Esophagus squamous epithelium (tissue), 5 donors: Measurements from ENCODE around the gene ROPN1L. TPM values are rescaled to one million over a fixed set of nuclear protein-coding genes. Genes with fewer than 3 reads are reported as not detected.

Source experiments
- DNase-seq: peaks from one replicate; lab custom pipeline; 2025; lab: John Stamatoyannopoulos, UW
- H3K27ac ChIP-seq, 4 donors: fragments of 200-600 bp; sonication (generic); one replicate each; pipeline ENCODE4 v1.5.1; 2016 to 2019; ENCODE audit warnings: mild to moderate bottlenecking in 1 of 4
- H3K27me3 ChIP-seq, 4 donors: fragments of 200-600 bp; sonication (generic); 1 replicate in 3 of 4; 2 replicates in 1 of 4; pipeline versions ENCODE4 v1.5.1 to v1.6.0; 2017 to 2021; ENCODE audit warnings: antibody characterized with exemption in 1 of 4
- H3K36me3 ChIP-seq, 3 donors: fragments of 200-600 bp; sonication (generic); one replicate each; pipeline ENCODE4 v1.5.1; 2016 to 2019
- H3K4me1 ChIP-seq, 3 donors: fragments of 200-600 bp; sonication (generic); one replicate each; pipeline ENCODE4 v1.5.1; 2017 to 2019
- H3K4me3 ChIP-seq, 4 donors: fragments of 200-600 bp; sonication (generic); 1 replicate in 3 of 4; 2 replicates in 1 of 4; pipeline ENCODE4 v1.5.1; 2016 to 2019; ENCODE audit warnings: mild to moderate bottlenecking in 2 of 4, moderate library complexity in 1 of 4
- H3K9me3 ChIP-seq, 3 donors: fragments of 200-600 bp; sonication (generic); one replicate each; pipeline ENCODE4 v1.5.1; 2016 to 2019
- POLR2A ChIP-seq, 4 donors: fragments of 450-650 bp; IDR thresholded peaks; one replicate each; pipeline ENCODE4 v1.6.1; 2017; ENCODE audit warnings: antibody characterized with exemption in 4 of 4, mild to moderate bottlenecking in 4 of 4, moderate library complexity in 3 of 4
- WGBS, 2 donors: methylation state at CpG; one replicate each; pipeline ENCODE4 v1.1.5; 2018; 5-methylcytosine and 5-hydroxymethylcytosine counted together
- intact Hi-C: fragments of 100-400 bp; cut with DNase I; formaldehyde crosslinking; loops from one replicate; pipeline ENCODE4 v1.15.0; 2022
- total RNA-seq, 4 donors: library from RNA; depleted of rRNA; stranded (reverse); fragments of >200 nt; gene quantifications; one replicate each; pipeline ENCODE4 v1.1.0, GENCODE V29; 2016
- TF ChIP-seq, protein P1 (sequence below), 6 experiments: fragments of 450-650 bp in 4 of 6; fragments of 200-600 bp in 2 of 6; sonication (generic) in 2 of 6; IDR thresholded peaks; one replicate each; pipeline ENCODE4 v1.5.1; 2016 to 2019; ENCODE audit warnings: antibody characterized with exemption in 6 of 6, mild to moderate bottlenecking in 4 of 6, moderate library complexity in 4 of 6
- donor health status: DM: yes; HTN: yes; CAD: no.

Gene ROPN1L
- total RNA-seq, 4 donors from 2014 or later, result 0.38 TPM; not detected in 3

DNA sequence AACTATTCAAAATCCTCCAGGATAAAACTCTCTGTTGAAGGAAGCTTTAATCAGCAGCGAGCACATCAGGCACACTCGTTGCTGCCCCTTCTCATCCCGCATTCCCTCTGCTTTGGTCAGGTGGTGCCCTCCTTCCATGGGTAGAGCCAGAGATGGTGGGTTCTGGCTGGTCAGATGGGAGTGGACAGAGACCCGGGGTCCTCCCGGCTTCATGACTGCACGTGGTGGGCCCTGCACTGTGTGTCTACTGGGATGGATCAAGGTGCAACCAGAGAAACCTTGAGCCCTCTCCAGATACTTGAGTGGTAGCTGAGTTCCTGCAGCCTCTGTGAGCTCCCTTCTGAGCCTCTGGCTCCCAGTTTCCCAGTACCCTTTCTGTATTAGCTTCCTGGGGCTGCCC, 36.3 kb downstream of the ROPN1L start:
- H3K27ac ChIP-seq, result no peak overlapping the region
- no peaks in the 10 kb centered on the region for H3K27me3 ChIP-seq
- no peaks in the 10 kb centered on the region for H3K36me3 ChIP-seq
- peaks cover 0 to 4% (median 0%) of the 10 kb centered on the region in 3 donors for H3K9me3 ChIP-seq
- intact Hi-C loops, result no loop called here
- no peak overlapping the region for H3K4me3 ChIP-seq
- no peak for DNase-seq
- TF ChIP-seq, protein P1, sequence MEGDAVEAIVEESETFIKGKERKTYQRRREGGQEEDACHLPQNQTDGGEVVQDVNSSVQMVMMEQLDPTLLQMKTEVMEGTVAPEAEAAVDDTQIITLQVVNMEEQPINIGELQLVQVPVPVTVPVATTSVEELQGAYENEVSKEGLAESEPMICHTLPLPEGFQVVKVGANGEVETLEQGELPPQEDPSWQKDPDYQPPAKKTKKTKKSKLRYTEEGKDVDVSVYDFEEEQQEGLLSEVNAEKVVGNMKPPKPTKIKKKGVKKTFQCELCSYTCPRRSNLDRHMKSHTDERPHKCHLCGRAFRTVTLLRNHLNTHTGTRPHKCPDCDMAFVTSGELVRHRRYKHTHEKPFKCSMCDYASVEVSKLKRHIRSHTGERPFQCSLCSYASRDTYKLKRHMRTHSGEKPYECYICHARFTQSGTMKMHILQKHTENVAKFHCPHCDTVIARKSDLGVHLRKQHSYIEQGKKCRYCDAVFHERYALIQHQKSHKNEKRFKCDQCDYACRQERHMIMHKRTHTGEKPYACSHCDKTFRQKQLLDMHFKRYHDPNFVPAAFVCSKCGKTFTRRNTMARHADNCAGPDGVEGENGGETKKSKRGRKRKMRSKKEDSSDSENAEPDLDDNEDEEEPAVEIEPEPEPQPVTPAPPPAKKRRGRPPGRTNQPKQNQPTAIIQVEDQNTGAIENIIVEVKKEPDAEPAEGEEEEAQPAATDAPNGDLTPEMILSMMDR (IDR thresholded peaks at IDR 0.05), result no peak
- no peak for TF ChIP-seq POLR2A (IDR thresholded peaks at IDR 0.05)
- WGBS, 2 donors, result 94 to 98% methylated on average over 6 of the region's 6 CpGs
- peaks cover 0 to 14% (median 0%) of the 10 kb centered on the region in 3 donors for H3K4me1 ChIP-seq

DNA sequence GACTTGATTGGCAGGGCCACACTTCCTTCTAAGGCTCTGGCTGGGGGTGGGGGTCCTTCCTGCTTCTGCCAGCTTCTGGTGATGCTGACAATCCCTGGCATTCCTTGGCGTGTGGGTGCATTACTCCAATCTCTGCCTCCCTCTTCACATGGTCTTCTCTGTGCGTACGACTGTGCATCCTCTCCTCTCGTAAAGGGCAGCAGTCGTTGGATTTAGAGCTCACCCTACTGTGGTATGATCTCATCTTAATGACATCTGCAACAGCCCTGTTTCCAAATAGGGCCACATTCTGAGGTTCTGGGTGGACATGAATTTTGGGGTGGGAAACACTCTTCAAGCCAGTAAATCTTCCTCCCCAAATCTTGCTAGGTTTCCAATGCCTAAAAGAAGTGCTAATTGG, 36.8 kb downstream of the ROPN1L start:
- no peaks in the 10 kb centered on the region for H3K27me3 ChIP-seq
- H3K9me3 ChIP-seq, result peaks cover 0 to 4% (median 0%) of the 10 kb centered on the region in 3 donors
- intact Hi-C loops, result no loop called here
- H3K4me3 ChIP-seq, result no peak overlapping the region
- H3K27ac ChIP-seq, result no peak overlapping the region
- DNase-seq, result no peak
- peaks cover 0 to 14% (median 0%) of the 10 kb centered on the region in 3 donors for H3K4me1 ChIP-seq
- no peaks in the 10 kb centered on the region for H3K36me3 ChIP-seq
- WGBS, 2 donors, result 82 to 92% methylated on average over 5 of the region's 5 CpGs
- no peak for TF ChIP-seq POLR2A (IDR thresholded peaks at IDR 0.05)
- TF ChIP-seq, protein P1 (IDR thresholded peaks at IDR 0.05), result no peak

DNA sequence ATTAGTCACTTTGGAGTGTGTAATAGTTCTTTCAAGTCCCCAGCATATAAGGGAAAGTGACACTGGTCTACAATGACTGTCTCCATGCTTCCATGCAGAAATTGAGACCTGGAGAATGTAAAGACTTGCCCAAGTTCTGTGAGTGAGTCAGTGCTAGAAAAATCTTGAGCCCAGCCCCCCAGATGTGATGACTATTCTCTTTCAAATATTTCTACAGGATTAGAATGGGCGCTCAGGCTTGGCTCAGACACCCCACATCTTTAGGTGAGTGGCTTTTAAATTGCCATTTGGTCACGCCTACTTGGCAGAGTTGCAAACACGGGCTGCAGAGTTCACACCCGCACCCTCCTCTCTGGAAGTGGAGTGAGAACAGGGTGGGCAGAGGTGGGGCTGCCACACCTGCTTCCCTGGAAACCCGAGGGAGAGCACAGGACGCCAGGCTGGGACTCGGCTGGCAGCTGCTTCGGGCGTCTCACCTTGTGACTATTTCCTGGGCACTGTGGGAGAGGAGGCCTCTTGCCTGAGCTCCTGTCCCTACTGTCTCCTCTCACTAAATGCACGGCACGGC, 37.6 kb downstream of the ROPN1L start:
- WGBS, 2 donors, result 34 to 79% methylated on average over 4 to 9 of the region's 11 CpGs
- H3K9me3 ChIP-seq, result peaks cover 0 to 4% (median 0%) of the 10 kb centered on the region in 3 donors
- H3K4me1 ChIP-seq, result peaks cover 0 to 14% (median 0%) of the 10 kb centered on the region in 3 donors
- peak overlapping the region in 1 of 4 donors; percentile 13 for H3K27ac ChIP-seq
- no peaks in the 10 kb centered on the region for H3K27me3 ChIP-seq
- H3K36me3 ChIP-seq, result no peaks in the 10 kb centered on the region
- no peak overlapping the region for H3K4me3 ChIP-seq
- TF ChIP-seq, protein P1 (IDR thresholded peaks at IDR 0.05), result no peak
- TF ChIP-seq POLR2A (IDR thresholded peaks at IDR 0.05), result no peak
- DNase-seq, result no peak
- intact Hi-C loops, result no loop called here

DNA sequence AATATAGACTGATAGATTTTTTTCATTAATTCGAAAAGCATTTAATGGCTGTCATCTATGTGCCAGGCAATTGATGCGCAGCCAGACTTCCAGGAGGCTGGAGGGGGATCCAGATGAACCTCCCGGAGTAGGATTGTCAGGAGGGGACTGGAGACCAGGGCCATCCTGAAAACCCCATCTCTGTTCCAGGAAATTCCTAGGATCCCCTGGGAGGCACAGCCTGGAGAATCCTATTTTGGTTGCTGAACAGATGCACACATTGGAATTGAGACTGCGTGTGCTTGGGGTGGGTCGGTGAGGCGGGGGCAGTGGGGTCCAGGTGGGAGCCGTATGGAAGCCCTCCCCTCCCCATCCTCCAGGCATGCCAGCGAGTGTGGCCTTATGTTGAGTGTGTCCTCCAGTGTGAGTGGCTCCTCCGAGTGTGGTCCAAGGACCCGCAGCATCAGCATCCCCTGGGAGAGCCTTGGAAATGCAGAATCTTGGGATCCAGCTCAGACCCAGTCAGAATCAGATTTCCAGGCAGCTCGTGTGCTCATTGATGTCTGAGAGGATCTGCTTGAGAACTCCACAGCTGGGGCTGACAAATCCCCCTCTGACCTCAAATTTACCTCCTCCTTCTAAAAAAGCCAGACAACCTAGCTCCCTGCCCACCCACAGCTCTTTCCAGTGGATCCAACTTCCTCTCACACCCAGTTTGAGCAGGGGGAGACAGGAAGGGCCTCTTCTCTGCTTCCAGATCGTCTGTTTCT, 38.7 kb downstream of the ROPN1L start:
- no peaks in the 10 kb centered on the region for H3K36me3 ChIP-seq
- H3K4me1 ChIP-seq, result peaks cover 0 to 14% (median 0%) of the 10 kb centered on the region in 3 donors
- WGBS, 2 donors, result 67 to 91% methylated on average over 8 to 9 of the region's 12 CpGs
- peaks cover 0 to 4% (median 0%) of the 10 kb centered on the region in 3 donors for H3K9me3 ChIP-seq
- no peak overlapping the region for H3K27ac ChIP-seq
- H3K27me3 ChIP-seq, result no peaks in the 10 kb centered on the region
- no peak for TF ChIP-seq POLR2A (IDR thresholded peaks at IDR 0.05)
- TF ChIP-seq, protein P1 (IDR thresholded peaks at IDR 0.05), result no peak
- H3K4me3 ChIP-seq, result no peak overlapping the region
- no peak for DNase-seq
- intact Hi-C loops, result no loop called here
